CMK (cell line): ENCODE data around the gene RIMBP3C.
"Not testable (repeated sequence)": the region's sequence is repeated elsewhere in the genome, so short reads cannot be mapped to it uniquely, and the experiment has no call there.

Experiments
- DNase-seq: peaks from one replicate; pipeline ENCODE4 v3.0.0-alpha.2; 2010; ENCODE audit warnings: low read depth

Gene RIMBP3C

GRCh38 chr22:21573293-21573734, 22.1 kb upstream of the RIMBP3C start:
- no peak for DNase-seq

- no peak for DNase-seq
Measured at GRCh38 chr22:21571679-21572078, 20.4 kb upstream of the RIMBP3C start.

GRCh38 chr22:21570398-21570797, 19.1 kb upstream of the RIMBP3C start:
- no peak for DNase-seq

GRCh38 chr22:21569459-21570170, 18.4 kb upstream of the RIMBP3C start:
- DNase-seq = no peak

GRCh38 chr22:21569076-21569427, 17.8 kb upstream of the RIMBP3C start:
- DNase-seq = not testable (repeated sequence)

GRCh38 chr22:21568347-21569075, 17.2 kb upstream of the RIMBP3C start:
- no peak for DNase-seq

GRCh38 chr22:21567456-21568346, 16.4 kb upstream of the RIMBP3C start, which contains the start of gene UBE2L3:
TSS of gene UBE2L3 (plus strand) at chr22:21567714. CDS start at chr22:21567745, 31 bp downstream.
- peak; percentile 68 for DNase-seq

- DNase-seq = no peak
Measured at GRCh38 chr22:21564411-21564810, 13.2 kb upstream of the RIMBP3C start.

GRCh38 chr22:21563912-21564311, 12.7 kb upstream of the RIMBP3C start:
- no peak for DNase-seq

- DNase-seq = not testable (repeated sequence)
Measured at GRCh38 chr22:21560657-21561056, 9.4 kb upstream of the RIMBP3C start.

- not testable (repeated sequence) for DNase-seq
Measured at GRCh38 chr22:21559345-21560125, 8.3 kb upstream of the RIMBP3C start.

- not testable (repeated sequence) for DNase-seq
Measured at GRCh38 chr22:21550678-21551047, 598 bp downstream of the RIMBP3C start.

- DNase-seq = not testable (repeated sequence)
Measured at GRCh38 chr22:21550008-21550677, 1.1 kb downstream of the RIMBP3C start.

- DNase-seq = not testable (repeated sequence)
Measured at GRCh38 chr22:21549558-21549957, 1.7 kb downstream of the RIMBP3C start.

- not testable (repeated sequence) for DNase-seq
Measured at GRCh38 chr22:21544432-21545322, 6.6 kb downstream of the RIMBP3C start.

- DNase-seq = not testable (repeated sequence)
Measured at GRCh38 chr22:21539862-21540261, 11.4 kb downstream of the RIMBP3C start.

- not testable (repeated sequence) for DNase-seq
Measured at GRCh38 chr22:21532863-21533648, 18.2 kb downstream of the RIMBP3C start.

- not testable (repeated sequence) for DNase-seq
Measured at GRCh38 chr22:21531525-21531924, 19.7 kb downstream of the RIMBP3C start.
